Esophagus muscularis mucosa (tissue), 4 donors: Measurements from ENCODE around the gene ADAMTS19.

Experiments
- CTCF ChIP-seq, 3 experiments: fragments of 200-600 bp in 2 of 3; fragments of 450-650 bp in 1 of 3; sonication (generic) in 2 of 3; IDR thresholded peaks; one replicate each; pipeline ENCODE4 v1.5.1; 2017 to 2019; ENCODE audit warnings: antibody characterized with exemption in 3 of 3, mild to moderate bottlenecking in 2 of 3, moderate library complexity in 1 of 3
- EP300 ChIP-seq: sonication (generic); formaldehyde crosslinking; IDR thresholded peaks from one replicate; pipeline ENCODE4 v1.6.1; 2017; ENCODE audit warnings: antibody characterized with exemption
- POLR2A ChIP-seq: fragments of 450-650 bp; IDR thresholded peaks from one replicate; pipeline ENCODE4 v1.6.1; 2017; ENCODE audit warnings: antibody characterized with exemption, moderate library complexity, mild to moderate bottlenecking, low read depth
- POLR2AphosphoS5 ChIP-seq, 2 donors: sonication (generic); formaldehyde crosslinking; IDR thresholded peaks; one replicate each; pipeline ENCODE4 v1.6.1; 2017; ENCODE audit warnings: antibody characterized with exemption in 2 of 2

- TF ChIP-seq CTCF (IDR thresholded peaks at IDR 0.05) = no peak
- no peak for TF ChIP-seq POLR2AphosphoS5 (IDR thresholded peaks at IDR 0.05)
- no peak for TF ChIP-seq EP300
- no peak for TF ChIP-seq POLR2A
Observed at GRCh38 chr5:129412721-129413120, 47.4 kb upstream of the ADAMTS19 start.
